Measurements from ENCODE around the gene FOXO6. TPM values are rescaled to one million over a fixed set of nuclear protein-coding genes. Genes with fewer than 3 reads are reported as not detected.

Gene FOXO6
- total and polyA plus RNA-seq, 2 experiments from 2014 or later, result 0.68 to 4.2 TPM

- 0 out of 2 replicates have a peak, but pooled peaks cover 3% of the 10 kb centered on the region for H3K9me2 ChIP-seq (ENCODE audit: insufficient read depth)
- H3K9me3 Mint-ChIP-seq, result no peaks in the 10 kb centered on the region
- no peak overlapping the region for H3K27ac ChIP-seq (ENCODE audit: low read depth)
- no peak for ATAC-seq
- no peaks in the 10 kb centered on the region for H3K79me2 ChIP-seq (replicated peaks; ENCODE audit: insufficient read depth)
- H3K4me1 Mint-ChIP-seq, result peaks cover 23% of the 10 kb centered on the region
- no peaks in the 10 kb centered on the region for H3F3A ChIP-seq (replicated peaks; ENCODE audit: low read depth)
- no peak overlapping the region for H3K4me3 Mint-ChIP-seq
- no peaks in the 10 kb centered on the region for H3K36me3 ChIP-seq (ENCODE audit: insufficient read depth)
- H3K27me3 Mint-ChIP-seq (ENCODE audit: insufficient read depth, low read depth, poor library complexity), result peaks cover 3% of the 10 kb centered on the region
- no peak overlapping the region for H3K27ac Mint-ChIP-seq
- no peaks in the 10 kb centered on the region for H3K27me3 ChIP-seq (ENCODE audit: insufficient read depth)
- DNase-seq (ENCODE audit: low spot score), result no peak
- TF ChIP-seq NANOG (IDR thresholded peaks at IDR 0.05; ENCODE audit: borderline replicate concordance) (no peak), JUNB (IDR thresholded peaks at IDR 0.05; ENCODE audit: unreplicated experiment) (no peak)
- H3K4me3 ChIP-seq, result no peak overlapping the region
- H3K36me3 Mint-ChIP-seq (ENCODE audit: low read depth), result no peaks in the 10 kb centered on the region
- no peaks in the 10 kb centered on the region for H4K20me1 ChIP-seq (replicated peaks; ENCODE audit: insufficient read depth)
- peaks cover 17% of the 10 kb centered on the region for H3K4me1 ChIP-seq (ENCODE audit: insufficient read depth)
- no peak overlapping the region for H2AFZ ChIP-seq
- peak overlapping the region; percentile 60; the same call in 1 of the 2 replicates for H3K4me2 ChIP-seq
These were observed 46.0 kb upstream of the FOXO6 start for GRCh38 chr1:41315146-41315822.

DNA sequence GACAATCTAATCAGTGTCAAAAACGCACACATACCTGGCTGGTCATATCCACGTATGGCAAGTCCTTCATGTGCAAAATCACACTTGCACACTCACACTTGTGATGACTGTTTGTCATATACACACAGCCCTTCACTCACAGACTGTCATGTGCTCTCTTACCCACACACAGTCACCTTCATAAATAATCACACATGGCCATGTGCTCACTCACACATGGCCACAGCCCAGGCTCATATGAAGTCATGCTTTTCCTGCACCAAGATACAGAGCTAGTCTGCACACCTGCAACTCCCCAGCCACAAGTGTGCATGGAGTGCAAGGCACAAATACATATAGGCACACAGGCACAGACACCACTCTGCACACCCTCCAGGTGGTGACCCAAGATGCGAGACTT lies 45.4 kb upstream of the FOXO6 start:
- Mint-ChIP-seq H3K4me3 (no peak overlapping the region), H3K27ac (no peak overlapping the region), H3K4me1 (peaks cover 28% of the 10 kb centered on the region), H3K9me3 (no peaks in the 10 kb centered on the region), H3K27me3 (ENCODE audit: insufficient read depth, low read depth, poor library complexity) (peaks cover 3% of the 10 kb centered on the region), H3K36me3 (ENCODE audit: low read depth) (no peaks in the 10 kb centered on the region)
- H3K4me3 ChIP-seq, result no peak overlapping the region
- ATAC-seq, result no peak
- no peak for TF ChIP-seq ETS1 (IDR thresholded peaks at IDR 0.05)
- no peak overlapping the region for H3K4me2 ChIP-seq
- H3K79me2 ChIP-seq (replicated peaks; ENCODE audit: insufficient read depth), result no peaks in the 10 kb centered on the region
- 0 out of 2 replicates have a peak overlapping the region, but pooled peaks have one; percentile 32 for H2AFZ ChIP-seq
- H4K20me1 ChIP-seq (replicated peaks; ENCODE audit: insufficient read depth), result no peaks in the 10 kb centered on the region
- H3F3A ChIP-seq (replicated peaks; ENCODE audit: low read depth), result no peaks in the 10 kb centered on the region
- DNase-seq (ENCODE audit: low spot score), result no peak
- H3K4me1 ChIP-seq (ENCODE audit: insufficient read depth), result peaks cover 18% of the 10 kb centered on the region
- no peak overlapping the region for H3K27ac ChIP-seq (ENCODE audit: low read depth)
- 0 out of 2 replicates have a peak, but pooled peaks cover 3% of the 10 kb centered on the region for H3K9me2 ChIP-seq (ENCODE audit: insufficient read depth)
- H3K27me3 ChIP-seq (ENCODE audit: insufficient read depth), result no peaks in the 10 kb centered on the region
- no peaks in the 10 kb centered on the region for H3K36me3 ChIP-seq (ENCODE audit: insufficient read depth)

DNA sequence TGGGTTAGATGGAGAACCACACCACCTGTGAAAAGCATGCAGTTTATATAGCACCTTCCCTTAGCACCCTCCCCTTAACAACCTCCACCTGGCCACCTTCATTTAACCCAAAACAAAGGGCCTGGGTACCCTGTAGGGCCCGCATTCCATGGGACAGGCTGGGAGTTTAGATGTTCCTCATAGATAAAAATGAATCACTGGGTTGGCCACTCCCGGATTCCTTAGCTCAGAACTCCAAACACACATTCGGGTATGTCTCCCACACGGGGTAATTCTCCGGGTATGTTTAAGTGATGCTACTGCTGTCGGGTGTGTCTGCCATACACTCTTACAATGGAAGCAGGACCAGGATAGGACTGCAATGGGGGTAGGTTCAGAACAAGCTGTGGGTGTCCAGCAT lies 43.9 kb upstream of the FOXO6 start:
- H2AFZ ChIP-seq, result no peak overlapping the region

More for the DNA sequence above, 43.9 kb upstream of the FOXO6 start:
- H3K4me3 ChIP-seq, result no peak overlapping the region
- Mint-ChIP-seq H3K4me3 (no peak overlapping the region), H3K27me3 (ENCODE audit: insufficient read depth, low read depth, poor library complexity) (peaks cover 3% of the 10 kb centered on the region), H3K4me1 (peaks cover 30% of the 10 kb centered on the region), H3K9me3 (no peaks in the 10 kb centered on the region), H3K36me3 (ENCODE audit: low read depth) (no peaks in the 10 kb centered on the region), H3K27ac (no peak overlapping the region)
- no peaks in the 10 kb centered on the region for H3F3A ChIP-seq (replicated peaks; ENCODE audit: low read depth)
- H3K36me3 ChIP-seq (ENCODE audit: insufficient read depth), result no peaks in the 10 kb centered on the region
- no peak for ATAC-seq
- no peak overlapping the region for H3K27ac ChIP-seq (ENCODE audit: low read depth)
- no peaks in the 10 kb centered on the region for H3K27me3 ChIP-seq (ENCODE audit: insufficient read depth)
- no peak for TF ChIP-seq POLR2AphosphoS5 (IDR thresholded peaks at IDR 0.05; ENCODE audit: low read depth)
- TF ChIP-seq, protein P1, sequence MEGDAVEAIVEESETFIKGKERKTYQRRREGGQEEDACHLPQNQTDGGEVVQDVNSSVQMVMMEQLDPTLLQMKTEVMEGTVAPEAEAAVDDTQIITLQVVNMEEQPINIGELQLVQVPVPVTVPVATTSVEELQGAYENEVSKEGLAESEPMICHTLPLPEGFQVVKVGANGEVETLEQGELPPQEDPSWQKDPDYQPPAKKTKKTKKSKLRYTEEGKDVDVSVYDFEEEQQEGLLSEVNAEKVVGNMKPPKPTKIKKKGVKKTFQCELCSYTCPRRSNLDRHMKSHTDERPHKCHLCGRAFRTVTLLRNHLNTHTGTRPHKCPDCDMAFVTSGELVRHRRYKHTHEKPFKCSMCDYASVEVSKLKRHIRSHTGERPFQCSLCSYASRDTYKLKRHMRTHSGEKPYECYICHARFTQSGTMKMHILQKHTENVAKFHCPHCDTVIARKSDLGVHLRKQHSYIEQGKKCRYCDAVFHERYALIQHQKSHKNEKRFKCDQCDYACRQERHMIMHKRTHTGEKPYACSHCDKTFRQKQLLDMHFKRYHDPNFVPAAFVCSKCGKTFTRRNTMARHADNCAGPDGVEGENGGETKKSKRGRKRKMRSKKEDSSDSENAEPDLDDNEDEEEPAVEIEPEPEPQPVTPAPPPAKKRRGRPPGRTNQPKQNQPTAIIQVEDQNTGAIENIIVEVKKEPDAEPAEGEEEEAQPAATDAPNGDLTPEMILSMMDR (conservative IDR thresholded peaks at IDR 0.05; ENCODE audit: low read depth in 2 of 2), result no peak
- no peak for TF ChIP-seq ZNF331 (CRISPR knock-in tag; IDR thresholded peaks at IDR 0.05; ENCODE audit: low read depth)
- H3K9me2 ChIP-seq (ENCODE audit: insufficient read depth), result 0 out of 2 replicates have a peak, but pooled peaks cover 3% of the 10 kb centered on the region
- H3K79me2 ChIP-seq (replicated peaks; ENCODE audit: insufficient read depth), result no peaks in the 10 kb centered on the region
- DNase-seq (ENCODE audit: low spot score), result no peak
- no peaks in the 10 kb centered on the region for H4K20me1 ChIP-seq (replicated peaks; ENCODE audit: insufficient read depth)
- peaks cover 18% of the 10 kb centered on the region for H3K4me1 ChIP-seq (ENCODE audit: insufficient read depth)
- H3K4me2 ChIP-seq, result no peak overlapping the region
